ENCODE measurements around the gene MB21D2.
"Not testable (repeated sequence)": the region's sequence is repeated elsewhere in the genome, so short reads cannot be mapped to it uniquely, and the experiment has no call there.

Gene MB21D2

GRCh38 chr3:192917404-192918274 is at the start of gene MB21D2:
MB21D2 (minus strand) TSS chr3:192917856; CDS start chr3:192917840, 16 bp downstream.
- Mint-ChIP-seq H3K4me3 (peak within 1 kb of the TSS; percentile 94), H3K27ac (peak within 1 kb of the TSS; percentile 96), H3K9me3 (no peaks in the 10 kb centered on the region), H3K36me3 (no peaks in the 10 kb centered on the region), H3K4me1 (peaks cover 21% of the 10 kb centered on the region)
- DNase-seq (ENCODE audit: low spot score in 2 of 2) (peak; percentile 18 to 52), ATAC-seq (peak; percentile 75)

GRCh38 chr3:192964959-192965719 is 47.5 kb upstream of the MB21D2 start:
- not testable (repeated sequence) for H3K4me3 Mint-ChIP-seq; H3K27ac Mint-ChIP-seq; ATAC-seq; H3K4me1 Mint-ChIP-seq; DNase-seq (ENCODE audit: low spot score in 2 of 2); H3K36me3 Mint-ChIP-seq; H3K9me3 Mint-ChIP-seq

- peaks cover 3% of the 10 kb centered on the region for H3K9me3 Mint-ChIP-seq
- H3K4me1 Mint-ChIP-seq, result no peaks in the 10 kb centered on the region
- DNase-seq (ENCODE audit: low spot score in 2 of 2) (no peak), ATAC-seq (no peak)
- no peak overlapping the region for H3K4me3 Mint-ChIP-seq
- no peaks in the 10 kb centered on the region for H3K36me3 Mint-ChIP-seq
- H3K27ac Mint-ChIP-seq, result no peak overlapping the region
Measured at GRCh38 chr3:192959773-192960172, 42.1 kb upstream of the MB21D2 start.

GRCh38 chr3:192958219-192958872 is 40.7 kb upstream of the MB21D2 start:
- no peak overlapping the region for H3K4me3 Mint-ChIP-seq
- H3K4me1 Mint-ChIP-seq, result no peaks in the 10 kb centered on the region
- ATAC-seq (peak; percentile 76), DNase-seq (ENCODE audit: low spot score in 2 of 2) (no peak)
- H3K36me3 Mint-ChIP-seq, result no peaks in the 10 kb centered on the region
- no peak overlapping the region for H3K27ac Mint-ChIP-seq
- H3K9me3 Mint-ChIP-seq, result peaks cover 3% of the 10 kb centered on the region

- Mint-ChIP-seq H3K4me1 (no peaks in the 10 kb centered on the region), H3K4me3 (no peak overlapping the region), H3K9me3 (peaks cover 6% of the 10 kb centered on the region), H3K36me3 (no peaks in the 10 kb centered on the region), H3K27ac (no peak overlapping the region)
- ATAC-seq (peak; percentile 66), DNase-seq (ENCODE audit: low spot score in 2 of 2) (no peak)
Measured at GRCh38 chr3:192957441-192958021, 39.9 kb upstream of the MB21D2 start.

- H3K4me1 Mint-ChIP-seq, result no peaks in the 10 kb centered on the region
- DNase-seq (ENCODE audit: low spot score in 2 of 2), result no peak
- peaks cover 3% of the 10 kb centered on the region for H3K9me3 Mint-ChIP-seq
- H3K4me3 Mint-ChIP-seq, result no peak overlapping the region
- ATAC-seq, result no peak
- H3K36me3 Mint-ChIP-seq, result no peaks in the 10 kb centered on the region
- no peak overlapping the region for H3K27ac Mint-ChIP-seq
Measured at GRCh38 chr3:192953926-192954325, 36.3 kb upstream of the MB21D2 start.

- Mint-ChIP-seq H3K9me3 (no peaks in the 10 kb centered on the region), H3K36me3 (no peaks in the 10 kb centered on the region), H3K4me1 (no peaks in the 10 kb centered on the region), H3K27ac (no peak overlapping the region), H3K4me3 (no peak overlapping the region)
- DNase-seq (ENCODE audit: low spot score in 2 of 2) (no peak), ATAC-seq (no peak)
Measured at GRCh38 chr3:192947421-192947820, 29.8 kb upstream of the MB21D2 start.

GRCh38 chr3:192943393-192943792 is 25.7 kb upstream of the MB21D2 start:
- no peak for ATAC-seq
- no peak overlapping the region for H3K27ac Mint-ChIP-seq

GRCh38 chr3:192942625-192943024 is 25.0 kb upstream of the MB21D2 start:
- no peak for DNase-seq (ENCODE audit: low spot score in 2 of 2)
- no peaks in the 10 kb centered on the region for H3K36me3 Mint-ChIP-seq
- no peaks in the 10 kb centered on the region for H3K4me1 Mint-ChIP-seq
- no peak overlapping the region for H3K4me3 Mint-ChIP-seq
- ATAC-seq, result no peak
- no peak overlapping the region for H3K27ac Mint-ChIP-seq
- no peaks in the 10 kb centered on the region for H3K9me3 Mint-ChIP-seq

More at GRCh38 chr3:192943393-192943792, 25.7 kb upstream of the MB21D2 start:
- DNase-seq (ENCODE audit: low spot score in 2 of 2), result no peak
- H3K4me1 Mint-ChIP-seq, result no peaks in the 10 kb centered on the region
- H3K36me3 Mint-ChIP-seq, result no peaks in the 10 kb centered on the region
- H3K9me3 Mint-ChIP-seq, result no peaks in the 10 kb centered on the region
- no peak overlapping the region for H3K4me3 Mint-ChIP-seq

GRCh38 chr3:192940129-192940528 is 22.5 kb upstream of the MB21D2 start:
- Mint-ChIP-seq H3K36me3 (no peaks in the 10 kb centered on the region), H3K9me3 (no peaks in the 10 kb centered on the region), H3K27ac (no peak overlapping the region), H3K4me1 (no peaks in the 10 kb centered on the region), H3K4me3 (no peak overlapping the region)
- no peak for ATAC-seq
- no peak for DNase-seq (ENCODE audit: low spot score in 2 of 2)

GRCh38 chr3:192935441-192935840 is 17.8 kb upstream of the MB21D2 start:
- H3K4me1 Mint-ChIP-seq, result no peaks in the 10 kb centered on the region
- ATAC-seq, result peak; percentile 34
- H3K4me3 Mint-ChIP-seq, result no peak overlapping the region
- no peak overlapping the region for H3K27ac Mint-ChIP-seq
- H3K36me3 Mint-ChIP-seq, result no peaks in the 10 kb centered on the region
- no peak for DNase-seq (ENCODE audit: low spot score in 2 of 2)
- H3K9me3 Mint-ChIP-seq, result no peaks in the 10 kb centered on the region

GRCh38 chr3:192933779-192934460 is 16.3 kb upstream of the MB21D2 start:
- Mint-ChIP-seq H3K4me1 (no peaks in the 10 kb centered on the region), H3K9me3 (no peaks in the 10 kb centered on the region), H3K27ac (no peak overlapping the region), H3K36me3 (no peaks in the 10 kb centered on the region), H3K4me3 (no peak overlapping the region)
- DNase-seq (ENCODE audit: low spot score in 2 of 2) (no peak), ATAC-seq (peak; percentile 62)

GRCh38 chr3:192933259-192933658 is 15.6 kb upstream of the MB21D2 start:
- H3K4me3 Mint-ChIP-seq, result no peak overlapping the region
- H3K9me3 Mint-ChIP-seq, result no peaks in the 10 kb centered on the region
- H3K27ac Mint-ChIP-seq, result no peak overlapping the region
- no peaks in the 10 kb centered on the region for H3K4me1 Mint-ChIP-seq
- no peak for DNase-seq (ENCODE audit: low spot score in 2 of 2)
- ATAC-seq, result no peak
- no peaks in the 10 kb centered on the region for H3K36me3 Mint-ChIP-seq

GRCh38 chr3:192931825-192932224 is 14.2 kb upstream of the MB21D2 start:
- Mint-ChIP-seq H3K4me1 (no peaks in the 10 kb centered on the region), H3K9me3 (no peaks in the 10 kb centered on the region), H3K36me3 (no peaks in the 10 kb centered on the region), H3K4me3 (no peak overlapping the region), H3K27ac (no peak overlapping the region)
- no peak for ATAC-seq
- DNase-seq (ENCODE audit: low spot score in 2 of 2), result no peak

- H3K27ac Mint-ChIP-seq, result no peak overlapping the region
- H3K36me3 Mint-ChIP-seq, result no peaks in the 10 kb centered on the region
- H3K4me3 Mint-ChIP-seq, result no peak overlapping the region
- ATAC-seq (no peak), DNase-seq (ENCODE audit: low spot score in 2 of 2) (no peak)
- H3K9me3 Mint-ChIP-seq, result no peaks in the 10 kb centered on the region
- no peaks in the 10 kb centered on the region for H3K4me1 Mint-ChIP-seq
Measured at GRCh38 chr3:192930577-192930976, 12.9 kb upstream of the MB21D2 start.

All from stimulated activated effector memory CD8-positive, alpha-beta T cell treated with anti-CD3 and anti-CD28 coated beads, Interleukin-12 subunit alpha, Interleukin-12 subunit beta, amount 100 ng/mL, for 72 hours (primary cell).